Activated gamma-delta T cell treated with anti-CD3 and anti-CD28 coated beads, Interleukin-2, amount 50 U/mL, for 16 hours (primary cell): ENCODE measurements around the gene CFAP299.
"Not testable (repeated sequence)": the region's sequence is repeated elsewhere in the genome, so short reads cannot be mapped to it uniquely, and the experiment has no call there.

ENCODE experiments used
- DNase-seq: peaks from one replicate; pipeline ENCODE4 v3.0.0-alpha.2; 2020; ENCODE audit warnings: low read depth

Gene CFAP299

GRCh38 chr4:80393246-80393969 is 57.9 kb downstream of the CFAP299 start:
- no peak for DNase-seq

- DNase-seq = no peak
Observed at GRCh38 chr4:80393970-80394250, 58.4 kb downstream of the CFAP299 start.

GRCh38 chr4:80407246-80407645 is 71.7 kb downstream of the CFAP299 start:
- DNase-seq = no peak

GRCh38 chr4:80409809-80410208 is 74.3 kb downstream of the CFAP299 start:
- DNase-seq = no peak

- DNase-seq = no peak
Observed at GRCh38 chr4:80412322-80412721, 76.8 kb downstream of the CFAP299 start.

- DNase-seq = no peak
Observed at GRCh38 chr4:80413086-80413485, 77.6 kb downstream of the CFAP299 start.

GRCh38 chr4:80417019-80417418 is 81.5 kb downstream of the CFAP299 start:
- no peak for DNase-seq

- DNase-seq = no peak
Observed at GRCh38 chr4:80419946-80420345, 84.4 kb downstream of the CFAP299 start.

- no peak for DNase-seq
Observed at GRCh38 chr4:80420638-80421037, 85.1 kb downstream of the CFAP299 start.

GRCh38 chr4:80422727-80423404 is 87.3 kb downstream of the CFAP299 start:
- DNase-seq = no peak

GRCh38 chr4:80423553-80424224 is 88.2 kb downstream of the CFAP299 start:
- no peak for DNase-seq

- no peak for DNase-seq
Observed at GRCh38 chr4:80424225-80424581, 88.7 kb downstream of the CFAP299 start.

- no peak for DNase-seq
Observed at GRCh38 chr4:80425124-80426100, 89.9 kb downstream of the CFAP299 start.

- no peak for DNase-seq
Observed at GRCh38 chr4:80431203-80431965, 95.9 kb downstream of the CFAP299 start.

GRCh38 chr4:80434238-80434637 is 98.7 kb downstream of the CFAP299 start:
- DNase-seq = no peak

GRCh38 chr4:80438016-80438415 is 102.5 kb downstream of the CFAP299 start:
- DNase-seq = no peak

GRCh38 chr4:80439294-80440061 is 103.9 kb downstream of the CFAP299 start:
- DNase-seq = not testable (repeated sequence)

- no peak for DNase-seq
Observed at GRCh38 chr4:80446248-80446647, 110.7 kb downstream of the CFAP299 start.

GRCh38 chr4:80446664-80447063 is 111.1 kb downstream of the CFAP299 start:
- no peak for DNase-seq

GRCh38 chr4:80447493-80447892 is 112.0 kb downstream of the CFAP299 start:
- no peak for DNase-seq

- no peak for DNase-seq
Observed at GRCh38 chr4:80448056-80448455, 112.5 kb downstream of the CFAP299 start.
